ENCODE data around the gene GNAO1. TPM values are rescaled to one million over a fixed set of nuclear protein-coding genes. Genes with fewer than 3 reads are reported as not detected.

GNAO1 gene
- polyA plus RNA-seq, 1 donor from 2014 or later = 31.5 TPM

DNA sequence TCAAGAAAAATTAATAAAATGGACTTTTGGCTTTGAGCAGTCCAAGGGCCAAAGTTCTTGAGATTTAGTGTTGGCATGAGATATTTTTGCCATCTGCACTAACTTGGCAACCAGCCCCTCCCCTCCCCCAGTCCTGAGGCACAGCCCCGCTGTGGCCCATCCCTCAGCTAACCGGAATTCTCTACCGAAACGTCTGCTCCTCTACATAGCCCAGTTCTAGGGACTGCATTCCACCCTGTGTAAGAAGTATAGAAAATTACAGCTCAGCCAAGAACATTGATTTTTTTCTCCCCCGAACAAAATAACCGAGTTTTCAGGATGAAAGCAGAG, 136.6 kb downstream of the GNAO1 start:
- Histone ChIP-seq H3K27me3 (ENCODE audit: insufficient read depth, low read depth, low read length) (no peaks in the 10 kb centered on the region), H3K36me3 (ENCODE audit: insufficient read depth, low read length) (peaks cover 8% of the 10 kb centered on the region), H4K20me1 (ENCODE audit: insufficient read depth) (no peaks in the 10 kb centered on the region), H3K4me2 (ENCODE audit: low read length) (no peak overlapping the region), H3K9me2 (ENCODE audit: insufficient read depth, low read length) (no peaks in the 10 kb centered on the region), H2AFZ (ENCODE audit: low read depth, low read length) (no peak overlapping the region), H3K4me3 (ENCODE audit: low read length) (no peak overlapping the region), H3K27ac (ENCODE audit: low read length) (no peak overlapping the region), H3F3A (ENCODE audit: insufficient read depth, low read length, poor library complexity, severe bottlenecking) (no peaks in the 10 kb centered on the region), H3K9me3 (ENCODE audit: low read length) (no peaks in the 10 kb centered on the region), H3K79me2 (replicated peaks; ENCODE audit: insufficient read depth, low read length) (no peaks in the 10 kb centered on the region), H3K9ac (ENCODE audit: low read length) (no peak overlapping the region)
- no peak for TF ChIP-seq SMC3 (conservative IDR thresholded peaks at IDR 0.05; ENCODE audit: poor library complexity)
- no peak for TF ChIP-seq MXI1 (conservative IDR thresholded peaks at IDR 0.05; ENCODE audit: poor library complexity, severe bottlenecking)
- no peak for TF ChIP-seq EP300 (conservative IDR thresholded peaks at IDR 0.05; ENCODE audit: poor library complexity, severe bottlenecking)
- TF ChIP-seq TAF1 (IDR thresholded peaks at IDR 0.05; ENCODE audit: low read depth) = no peak
- no peak for TF ChIP-seq CTCF (IDR thresholded peaks at IDR 0.05; ENCODE audit: poor library complexity, severe bottlenecking)
- no peak for TF ChIP-seq POLR2AphosphoS5 (IDR thresholded peaks at IDR 0.05)
- TF ChIP-seq EZH2 (IDR thresholded peaks at IDR 0.05; ENCODE audit: borderline replicate concordance, insufficient read depth, low read length, poor library complexity, severe bottlenecking) = no peak
- TF ChIP-seq, protein P1, sequence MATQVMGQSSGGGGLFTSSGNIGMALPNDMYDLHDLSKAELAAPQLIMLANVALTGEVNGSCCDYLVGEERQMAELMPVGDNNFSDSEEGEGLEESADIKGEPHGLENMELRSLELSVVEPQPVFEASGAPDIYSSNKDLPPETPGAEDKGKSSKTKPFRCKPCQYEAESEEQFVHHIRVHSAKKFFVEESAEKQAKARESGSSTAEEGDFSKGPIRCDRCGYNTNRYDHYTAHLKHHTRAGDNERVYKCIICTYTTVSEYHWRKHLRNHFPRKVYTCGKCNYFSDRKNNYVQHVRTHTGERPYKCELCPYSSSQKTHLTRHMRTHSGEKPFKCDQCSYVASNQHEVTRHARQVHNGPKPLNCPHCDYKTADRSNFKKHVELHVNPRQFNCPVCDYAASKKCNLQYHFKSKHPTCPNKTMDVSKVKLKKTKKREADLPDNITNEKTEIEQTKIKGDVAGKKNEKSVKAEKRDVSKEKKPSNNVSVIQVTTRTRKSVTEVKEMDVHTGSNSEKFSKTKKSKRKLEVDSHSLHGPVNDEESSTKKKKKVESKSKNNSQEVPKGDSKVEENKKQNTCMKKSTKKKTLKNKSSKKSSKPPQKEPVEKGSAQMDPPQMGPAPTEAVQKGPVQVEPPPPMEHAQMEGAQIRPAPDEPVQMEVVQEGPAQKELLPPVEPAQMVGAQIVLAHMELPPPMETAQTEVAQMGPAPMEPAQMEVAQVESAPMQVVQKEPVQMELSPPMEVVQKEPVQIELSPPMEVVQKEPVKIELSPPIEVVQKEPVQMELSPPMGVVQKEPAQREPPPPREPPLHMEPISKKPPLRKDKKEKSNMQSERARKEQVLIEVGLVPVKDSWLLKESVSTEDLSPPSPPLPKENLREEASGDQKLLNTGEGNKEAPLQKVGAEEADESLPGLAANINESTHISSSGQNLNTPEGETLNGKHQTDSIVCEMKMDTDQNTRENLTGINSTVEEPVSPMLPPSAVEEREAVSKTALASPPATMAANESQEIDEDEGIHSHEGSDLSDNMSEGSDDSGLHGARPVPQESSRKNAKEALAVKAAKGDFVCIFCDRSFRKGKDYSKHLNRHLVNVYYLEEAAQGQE (IDR thresholded peaks at IDR 0.05; ENCODE audit: borderline replicate concordance) = no peak
- TF ChIP-seq RAD21 (conservative IDR thresholded peaks at IDR 0.05) = no peak

DNA sequence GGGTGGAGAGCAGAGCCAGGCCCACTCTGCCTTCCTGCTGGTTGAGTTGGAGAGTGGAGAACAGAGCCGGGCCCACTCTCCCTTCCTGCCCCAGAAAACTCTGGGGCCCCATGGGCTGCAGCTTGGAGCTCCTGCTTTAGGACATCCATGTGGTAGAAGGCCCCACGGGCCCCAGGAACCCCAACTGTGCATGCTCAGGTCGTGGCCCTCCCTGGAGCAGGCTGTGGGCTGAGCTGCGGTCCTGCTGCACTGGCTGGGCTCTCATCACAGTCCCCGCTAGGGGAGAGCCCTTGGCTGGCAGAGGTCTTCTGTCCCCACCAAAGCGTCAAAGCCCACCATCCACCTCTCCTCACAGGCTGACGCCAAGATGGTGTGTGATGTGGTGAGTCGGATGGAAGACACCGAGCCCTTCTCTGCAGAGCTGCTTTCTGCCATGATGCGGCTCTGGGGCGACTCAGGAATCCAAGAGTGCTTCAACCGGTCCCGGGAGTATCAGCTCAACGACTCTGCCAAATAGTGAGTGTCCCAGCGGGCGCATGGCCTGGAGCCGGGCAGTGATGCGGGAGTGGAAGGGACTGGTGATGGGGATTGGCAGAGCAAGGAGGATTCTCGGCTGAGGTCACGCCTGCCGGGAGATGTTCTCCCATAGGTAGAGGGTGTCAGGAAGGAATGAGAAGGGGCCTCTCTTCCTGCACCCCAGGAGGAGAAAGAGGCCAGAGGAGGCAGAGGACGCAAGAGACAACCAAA, 137.2 kb downstream of the GNAO1 start:
- Histone ChIP-seq H3F3A (ENCODE audit: insufficient read depth, low read length, poor library complexity, severe bottlenecking) (no peaks in the 10 kb centered on the region), H3K36me3 (ENCODE audit: insufficient read depth, low read length) (peaks cover 6% of the 10 kb centered on the region), H3K27me3 (ENCODE audit: insufficient read depth, low read depth, low read length) (no peaks in the 10 kb centered on the region), H3K9me2 (ENCODE audit: insufficient read depth, low read length) (no peaks in the 10 kb centered on the region), H3K4me3 (ENCODE audit: low read length) (no peak overlapping the region), H3K79me2 (replicated peaks; ENCODE audit: insufficient read depth, low read length) (no peaks in the 10 kb centered on the region), H3K27ac (ENCODE audit: low read length) (no peak overlapping the region), H3K4me2 (ENCODE audit: low read length) (no peak overlapping the region), H4K20me1 (ENCODE audit: insufficient read depth) (no peaks in the 10 kb centered on the region), H2AFZ (ENCODE audit: low read depth, low read length) (no peak overlapping the region), H3K9me3 (ENCODE audit: low read length) (no peaks in the 10 kb centered on the region), H3K9ac (ENCODE audit: low read length) (no peak overlapping the region)
- no peak for TF ChIP-seq SMC3 (conservative IDR thresholded peaks at IDR 0.05; ENCODE audit: poor library complexity)
